IPS-18c (cell line): ENCODE measurements around the gene CCL19.
A peak's percentile ranks its signal among the peaks of the same experiment; 100 is the strongest.

Source experiments
- H3K4me3 ChIP-seq: 2 replicates; pipeline ENCODE4 v1.7.0; 2013; ENCODE audit warnings: low read depth, mild to moderate bottlenecking, low read length, moderate library complexity; ENCODE audit not compliant: insufficient read depth
- H3K9me3 ChIP-seq: one replicate; pipeline ENCODE4 v1.6.1; 2013; ENCODE audit warnings: mild to moderate bottlenecking, low read length, moderate library complexity; ENCODE audit not compliant: control insufficient read depth, insufficient read depth

The CCL19 gene

GRCh38 chr9:34675048-34675714, 15.9 kb downstream of the CCL19 start:
- Histone ChIP-seq H3K4me3 (no peak overlapping the region), H3K9me3 (no peaks in the 10 kb centered on the region)

- Histone ChIP-seq H3K4me3 (no peak overlapping the region), H3K9me3 (no peaks in the 10 kb centered on the region)
These were observed 16.6 kb downstream of the CCL19 start for GRCh38 chr9:34674440-34674839.

GRCh38 chr9:34671307-34671706, 19.8 kb downstream of the CCL19 start:
- Histone ChIP-seq H3K9me3 (no peaks in the 10 kb centered on the region), H3K4me3 (no peak overlapping the region)

DNA sequence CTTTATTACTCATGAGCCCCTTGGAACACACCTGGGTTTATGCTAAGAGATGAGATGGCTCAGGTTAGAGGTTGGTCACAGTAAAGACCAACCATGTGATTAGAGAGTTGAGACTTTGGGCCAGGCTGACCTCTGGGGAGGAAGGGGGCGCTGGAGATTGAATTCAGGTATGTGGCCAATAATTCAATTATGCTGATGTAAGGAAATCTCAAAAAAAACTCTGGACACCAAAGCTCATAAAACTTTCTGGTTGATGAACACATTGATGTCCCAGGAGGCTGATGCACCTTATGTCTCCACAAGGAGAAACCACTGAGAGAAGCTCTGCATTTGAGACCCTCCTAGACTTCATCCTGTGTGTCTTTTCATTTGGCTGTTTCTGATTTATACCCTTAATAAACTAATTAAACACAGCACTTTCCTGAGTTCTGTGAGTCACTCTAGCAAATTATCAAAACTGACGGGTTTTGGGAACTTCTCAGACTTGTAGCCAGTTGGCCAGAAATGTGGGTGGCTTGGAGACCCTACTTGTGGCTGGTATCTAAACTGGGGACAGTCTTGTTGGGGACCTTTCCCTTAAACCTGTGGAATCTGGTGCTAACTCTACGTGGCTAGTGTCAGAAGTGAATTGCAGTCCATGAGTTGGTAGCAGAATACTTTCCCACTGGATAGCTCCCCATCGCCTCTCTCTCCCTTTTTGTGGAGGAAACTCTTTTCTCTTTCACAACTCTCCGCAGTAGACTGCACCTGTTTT, 21.1 kb downstream of the CCL19 start:
- Histone ChIP-seq H3K9me3 (peaks cover 2% of the 10 kb centered on the region), H3K4me3 (no peak overlapping the region)

DNA sequence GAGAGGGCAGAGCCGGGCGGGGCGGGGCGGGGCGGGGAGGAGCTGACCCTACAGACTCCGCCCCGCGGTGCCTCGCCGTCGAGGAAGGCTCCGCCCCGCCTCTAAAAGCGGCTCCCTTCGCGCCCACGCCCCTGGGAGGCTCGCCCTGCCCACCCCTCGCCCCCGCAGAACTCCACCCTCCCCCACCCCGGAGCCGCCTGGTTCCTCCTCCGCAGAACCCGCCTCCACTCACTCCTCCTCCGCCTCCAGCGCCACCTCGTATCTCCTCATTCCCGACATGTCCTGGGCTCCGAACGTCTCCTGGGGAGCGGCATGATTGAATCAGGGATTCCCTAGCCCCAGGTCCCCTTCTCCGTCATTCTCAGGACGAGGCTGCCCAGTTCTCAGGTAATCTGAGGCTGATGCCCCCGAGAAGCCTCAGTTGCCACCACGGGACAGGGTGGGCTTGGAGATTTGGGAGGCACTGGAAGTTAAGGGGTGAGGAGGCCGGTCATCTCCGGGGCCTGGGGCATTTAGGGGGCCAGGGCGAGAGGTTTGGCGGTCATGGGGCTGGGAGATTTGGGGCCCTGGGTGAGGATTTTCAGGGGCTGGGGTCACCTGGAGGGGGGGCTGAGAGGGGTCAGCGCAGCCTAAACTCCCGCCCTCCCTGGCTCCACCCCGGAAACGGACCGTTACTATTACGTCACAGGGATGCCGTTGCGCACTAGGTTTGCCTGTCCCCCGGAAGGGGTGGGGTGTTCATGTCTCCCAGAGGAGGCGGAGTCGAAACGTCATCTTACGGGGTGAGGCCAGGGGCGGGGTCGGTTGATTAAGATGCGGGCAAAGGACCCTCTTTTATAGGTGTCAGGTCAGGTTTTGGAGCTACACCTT, 25.5 kb downstream of the CCL19 start:
- H3K9me3 ChIP-seq: peaks cover 2% of the 10 kb centered on the region
- peak overlapping the region; percentile 85 for H3K4me3 ChIP-seq

DNA sequence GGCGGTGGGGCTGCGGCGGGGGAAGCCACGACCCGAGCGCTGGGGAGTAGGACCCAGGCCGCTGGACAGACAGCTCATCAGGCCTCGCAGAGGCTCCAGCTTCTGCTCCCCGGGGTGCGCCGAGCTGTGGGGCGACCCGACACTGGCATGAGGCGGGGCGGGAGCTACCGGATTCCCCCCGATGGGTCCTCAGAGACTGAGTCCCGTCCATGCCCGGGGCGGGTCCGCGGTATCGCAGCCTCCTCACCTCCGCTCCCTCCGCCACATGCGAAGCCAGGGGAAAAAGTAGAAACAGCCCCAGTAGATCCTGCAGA, 26.1 kb downstream of the CCL19 start:
- Histone ChIP-seq H3K4me3 (peak overlapping the region; percentile 75), H3K9me3 (peaks cover 2% of the 10 kb centered on the region)

GRCh38 chr9:34664281-34665066, 26.6 kb downstream of the CCL19 start:
- peaks cover 2% of the 10 kb centered on the region for H3K9me3 ChIP-seq
- peak overlapping the region; percentile 75 for H3K4me3 ChIP-seq

- peaks cover 2% of the 10 kb centered on the region for H3K9me3 ChIP-seq
- no peak overlapping the region for H3K4me3 ChIP-seq
These were observed 27.8 kb downstream of the CCL19 start for GRCh38 chr9:34663303-34663605.

- H3K9me3 ChIP-seq: peaks cover 2% of the 10 kb centered on the region
- no peak within 1 kb of the TSS for H3K4me3 ChIP-seq
These were observed 28.4 kb downstream of the CCL19 start, which contains the start of gene CCL27 for GRCh38 chr9:34662526-34663302. TSS of gene CCL27 (minus strand) at chr9:34662657. CDS start at chr9:34662633, 24 bp downstream.

- Histone ChIP-seq H3K9me3 (no peaks in the 10 kb centered on the region), H3K4me3 (no peak overlapping the region)
These were observed 31.4 kb downstream of the CCL19 start for GRCh38 chr9:34659592-34660253.

DNA sequence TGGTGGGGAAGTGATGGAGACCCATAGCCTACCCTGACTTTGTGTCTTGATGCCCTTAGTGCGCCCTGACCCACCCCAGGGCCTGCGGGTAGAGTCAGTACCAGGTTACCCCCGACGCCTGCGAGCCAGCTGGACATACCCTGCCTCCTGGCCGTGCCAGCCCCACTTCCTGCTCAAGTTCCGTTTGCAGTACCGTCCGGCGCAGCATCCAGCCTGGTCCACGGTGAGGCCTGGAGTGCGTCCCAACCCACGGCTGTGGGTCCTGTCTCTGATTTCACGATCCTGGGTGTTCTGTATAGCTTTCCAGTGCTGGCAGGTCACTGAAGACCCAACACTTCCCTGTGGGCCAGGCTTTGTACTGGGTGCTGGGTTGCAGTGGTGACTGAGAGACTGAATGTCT, 32.6 kb downstream of the CCL19 start:
- no peak overlapping the region for H3K4me3 ChIP-seq
- H3K9me3 ChIP-seq: peaks cover 2% of the 10 kb centered on the region

- peaks cover 2% of the 10 kb centered on the region for H3K9me3 ChIP-seq
These were observed 34.1 kb downstream of the CCL19 start for GRCh38 chr9:34656992-34657391.

GRCh38 chr9:34655394-34655793, 35.7 kb downstream of the CCL19 start:
- H3K9me3 ChIP-seq: peaks cover 2% of the 10 kb centered on the region
- no peak overlapping the region for H3K4me3 ChIP-seq

More at GRCh38 chr9:34656992-34657391, 34.1 kb downstream of the CCL19 start:
- H3K4me3 ChIP-seq: no peak overlapping the region

DNA sequence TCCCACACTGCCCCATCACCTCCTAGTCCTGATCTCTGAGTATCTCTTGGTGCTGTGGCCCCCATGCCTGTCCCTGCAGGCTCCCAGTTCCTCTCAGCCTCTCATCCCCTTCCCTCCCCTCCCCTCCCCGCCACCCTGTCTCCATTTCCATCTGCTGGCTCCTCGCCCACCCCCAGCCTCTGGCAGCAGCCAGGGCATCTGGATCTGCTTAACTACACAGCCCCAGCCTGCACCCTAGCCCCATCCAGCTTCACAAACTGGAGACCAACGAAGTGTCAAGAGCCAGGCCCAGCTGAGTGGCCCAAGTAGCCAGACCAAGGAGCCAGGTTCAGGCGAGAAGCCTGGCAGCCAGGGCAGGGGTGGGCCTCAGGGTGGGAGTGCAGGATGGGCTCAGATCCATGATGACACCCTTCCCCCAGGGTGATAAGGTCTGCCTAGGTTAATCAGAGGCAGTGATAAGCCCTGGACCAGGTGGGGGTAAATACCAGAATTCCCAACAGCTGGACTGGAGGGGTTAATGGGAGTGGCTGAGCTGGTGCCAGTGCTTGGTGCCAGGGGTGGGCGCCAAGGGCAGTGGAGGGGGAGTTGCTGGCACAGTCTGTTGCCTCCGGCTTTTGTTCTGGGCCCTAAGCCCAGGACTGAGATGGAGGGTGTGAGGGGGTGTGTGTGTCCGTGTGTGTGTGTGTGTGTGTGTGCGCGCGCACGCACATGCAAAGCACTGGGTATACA, 36.6 kb downstream of the CCL19 start:
- peaks cover 2% of the 10 kb centered on the region for H3K9me3 ChIP-seq
- H3K4me3 ChIP-seq: no peak overlapping the region

- Histone ChIP-seq H3K9me3 (peaks cover 2% of the 10 kb centered on the region), H3K4me3 (no peak overlapping the region; the same call in 1 of the 2 replicates)
These were observed 37.7 kb downstream of the CCL19 start for GRCh38 chr9:34653151-34654072.
